IgD-negative memory B cell (primary cell): ENCODE data around the gene CCDC160. TPM values are rescaled to one million over a fixed set of nuclear protein-coding genes. Genes with fewer than 3 reads are reported as not detected.
"Not testable (repeated sequence)": the region's sequence is repeated elsewhere in the genome, so short reads cannot be mapped to it uniquely, and the experiment has no call there.

Experiments
- H3K27ac Mint-ChIP-seq, 3 donors: one replicate each; pipeline ENCODE4 v1.8.0; 2020 to 2022; ENCODE audit warnings: mild to moderate bottlenecking in 3 of 3, mixed read lengths in 3 of 3, moderate library complexity in 1 of 3
- H3K27me3 Mint-ChIP-seq: one replicate; pipeline ENCODE4 v1.8.0; 2021; ENCODE audit warnings: mixed read lengths
- H3K36me3 Mint-ChIP-seq: one replicate; pipeline ENCODE4 v1.8.0; 2020; ENCODE audit warnings: mild to moderate bottlenecking, mixed read lengths
- H3K4me1 Mint-ChIP-seq, 3 donors: one replicate each; pipeline ENCODE4 v1.8.0; 2020 to 2022; ENCODE audit warnings: mixed read lengths in 3 of 3, mild to moderate bottlenecking in 1 of 3
- H3K4me3 Mint-ChIP-seq, 4 donors: one replicate each; pipeline ENCODE4 v1.8.0; 2020 to 2022; ENCODE audit warnings: mild to moderate bottlenecking in 4 of 4, mixed read lengths in 4 of 4, moderate library complexity in 3 of 4
- H3K9me3 Mint-ChIP-seq, 3 donors: one replicate each; pipeline ENCODE4 v1.8.0; 2020 to 2021; ENCODE audit warnings: mixed read lengths in 3 of 3, mild to moderate bottlenecking in 1 of 3
- polyA plus RNA-seq: library from polyadenylated mRNA; unstranded; fragments of 300-500 nt; fragmentation: Illumina TruSeq; gene quantifications from one replicate; pipeline ENCODE4 v1.2.3, GENCODE V29; 2021

CCDC160 gene
- polyA plus RNA-seq, 1 donor from 2014 or later = not detected

GRCh38 chrX:134251241-134251640 lies 14.3 kb downstream of the CCDC160 start:
- Mint-ChIP-seq H3K36me3 (no peaks in the 10 kb centered on the region), H3K27ac (no peak overlapping the region)

GRCh38 chrX:134254511-134254910 lies 17.5 kb downstream of the CCDC160 start:
- no peak overlapping the region for H3K4me3 Mint-ChIP-seq
- H3K9me3 Mint-ChIP-seq = no peaks in the 10 kb centered on the region
- H3K36me3 Mint-ChIP-seq = no peaks in the 10 kb centered on the region
- peaks cover 7% of the 10 kb centered on the region for H3K27me3 Mint-ChIP-seq
- H3K4me1 Mint-ChIP-seq = no peaks in the 10 kb centered on the region
- no peak overlapping the region for H3K27ac Mint-ChIP-seq

More at GRCh38 chrX:134251241-134251640, 14.3 kb downstream of the CCDC160 start:
- Mint-ChIP-seq H3K27me3 (peaks cover 5% of the 10 kb centered on the region), H3K9me3 (no peaks in the 10 kb centered on the region), H3K4me3 (no peak overlapping the region), H3K4me1 (no peaks in the 10 kb centered on the region)

GRCh38 chrX:134255555-134255954 lies 18.6 kb downstream of the CCDC160 start:
- Mint-ChIP-seq H3K27me3 (peaks cover 7% of the 10 kb centered on the region), H3K27ac (no peak overlapping the region), H3K4me1 (no peaks in the 10 kb centered on the region)

GRCh38 chrX:134256684-134257083 lies 19.7 kb downstream of the CCDC160 start:
- H3K4me1 Mint-ChIP-seq = no peaks in the 10 kb centered on the region
- no peak overlapping the region for H3K4me3 Mint-ChIP-seq
- peaks cover 4% of the 10 kb centered on the region for H3K27me3 Mint-ChIP-seq
- H3K9me3 Mint-ChIP-seq = no peaks in the 10 kb centered on the region
- H3K27ac Mint-ChIP-seq = no peak overlapping the region
- no peaks in the 10 kb centered on the region for H3K36me3 Mint-ChIP-seq

More at GRCh38 chrX:134255555-134255954, 18.6 kb downstream of the CCDC160 start:
- Mint-ChIP-seq H3K36me3 (no peaks in the 10 kb centered on the region), H3K9me3 (no peaks in the 10 kb centered on the region), H3K4me3 (no peak overlapping the region)

GRCh38 chrX:134258202-134258601 lies 21.2 kb downstream of the CCDC160 start:
- no peaks in the 10 kb centered on the region for H3K4me1 Mint-ChIP-seq
- H3K36me3 Mint-ChIP-seq = no peaks in the 10 kb centered on the region
- peaks cover 4% of the 10 kb centered on the region for H3K27me3 Mint-ChIP-seq
- no peak overlapping the region for H3K27ac Mint-ChIP-seq
- H3K9me3 Mint-ChIP-seq = no peaks in the 10 kb centered on the region
- H3K4me3 Mint-ChIP-seq = no peak overlapping the region

- not testable (repeated sequence) for H3K27me3 Mint-ChIP-seq, H3K9me3 Mint-ChIP-seq, H3K36me3 Mint-ChIP-seq, H3K27ac Mint-ChIP-seq, H3K4me3 Mint-ChIP-seq, H3K4me1 Mint-ChIP-seq
Observed at GRCh38 chrX:134285934-134286333, 49.0 kb downstream of the CCDC160 start.

GRCh38 chrX:134287346-134287745 lies 50.4 kb downstream of the CCDC160 start:
- Mint-ChIP-seq H3K4me3 (no peak overlapping the region), H3K27me3 (peaks cover 1% of the 10 kb centered on the region), H3K4me1 (no peaks in the 10 kb centered on the region), H3K27ac (no peak overlapping the region), H3K36me3 (peaks cover 4% of the 10 kb centered on the region), H3K9me3 (peaks cover 0 to 11% (median 4%) of the 10 kb centered on the region in 3 donors)

GRCh38 chrX:134294548-134294947 lies 57.6 kb downstream of the CCDC160 start:
- H3K9me3 Mint-ChIP-seq = peaks cover 1 to 15% (median 8%) of the 10 kb centered on the region in 3 donors
- no peaks in the 10 kb centered on the region for H3K4me1 Mint-ChIP-seq
- H3K4me3 Mint-ChIP-seq = no peak overlapping the region
- H3K36me3 Mint-ChIP-seq = peaks cover 3% of the 10 kb centered on the region
- H3K27me3 Mint-ChIP-seq = peaks cover 8% of the 10 kb centered on the region
- H3K27ac Mint-ChIP-seq = no peak overlapping the region

Other genes with a start within 250 kb of the CCDC160 start
- gene PHF6, start 136.1 kb downstream of the CCDC160 start, polyA plus RNA-seq = 39.8 TPM
- 53.0 TPM for gene HPRT1, start 223.0 kb downstream of the CCDC160 start, polyA plus RNA-seq